C4-2B (cell line): ENCODE data around the gene PIAS4.

ENCODE experiments used
- CTCF ChIP-seq: fragments of 450-650 bp; conservative IDR thresholded peaks from 2 replicates; pipeline ENCODE4 v1.5.1; 2017; ENCODE audit warnings: mild to moderate bottlenecking
- ZFX ChIP-seq: fragments of 450-650 bp; IDR thresholded peaks from 2 replicates; pipeline ENCODE4 v1.6.1; 2017

GRCh38 chr19:4059453-4059871 lies 51.9 kb downstream of the PIAS4 start:
- TF ChIP-seq CTCF (no peak), ZFX (no peak)
